Breast epithelium (tissue), 3 donors: ENCODE results near the gene LDLRAD4.

Source experiments
- CTCF ChIP-seq, 3 donors: fragments of 450-650 bp; IDR thresholded peaks; one replicate each; pipeline ENCODE4 v1.5.1; 2016 to 2017; ENCODE audit warnings: antibody characterized with exemption in 3 of 3, mild to moderate bottlenecking in 3 of 3, moderate library complexity in 3 of 3
- POLR2A ChIP-seq: fragments of 450-650 bp; IDR thresholded peaks from one replicate; pipeline ENCODE4 v1.6.1; 2016; ENCODE audit warnings: antibody characterized with exemption, mild to moderate bottlenecking, moderate library complexity
- POLR2AphosphoS5 ChIP-seq, 3 donors: sonication (generic); formaldehyde crosslinking; IDR thresholded peaks; one replicate each; pipeline ENCODE4 v1.6.1; 2017; ENCODE audit warnings: antibody characterized with exemption in 3 of 3

GRCh38 chr18:13684546-13684945 lies 466.0 kb downstream of the LDLRAD4 start:
- TF ChIP-seq POLR2A: no peak
- no peak for TF ChIP-seq CTCF (IDR thresholded peaks at IDR 0.05)
- TF ChIP-seq POLR2AphosphoS5 (IDR thresholded peaks at IDR 0.05): no peak
